Activated CD4-positive, alpha-beta T cell treated with anti-CD3 and anti-CD28 coated beads for 36 hours (primary cell): Measurements from ENCODE around the gene TGIF1. TPM values are rescaled to one million over a fixed set of nuclear protein-coding genes. Genes with fewer than 3 reads are reported as not detected.

Experiments used
- ATAC-seq: fragments of 200-7000 bp; cut with Tn5 transposase; one replicate; pipeline ENCODE4 v1.10.0; 2021; ENCODE audit warnings: mild to moderate bottlenecking, moderate library complexity
- CTCF ChIA-PET: fragments of 350-600 bp; sonication (Branson Sonifier 250); formaldehyde crosslinking; loops from one replicate; lab custom pipeline; 2021; ENCODE audit warnings: antibody characterized with exemption; lab: Charles Lee
- POLR2A ChIA-PET: fragments of 350-600 bp; sonication (Branson Sonifier 250); formaldehyde crosslinking; loops from one replicate; lab custom pipeline; 2021; ENCODE audit warnings: antibody characterized with exemption, inconsistent platforms; lab: Charles Lee
- DNase-seq: peaks from one replicate; pipeline ENCODE4 v3.0.0-alpha.2; 2020
- H3K27ac Mint-ChIP-seq: one replicate; pipeline ENCODE4 v1.8.0; 2021; ENCODE audit warnings: mixed read lengths
- H3K27me3 Mint-ChIP-seq: one replicate; pipeline ENCODE4 v1.8.0; 2021; ENCODE audit warnings: mixed read lengths
- H3K36me3 Mint-ChIP-seq: one replicate; pipeline ENCODE4 v1.8.0; 2021; ENCODE audit warnings: low read depth, mixed read lengths
- H3K4me1 Mint-ChIP-seq: one replicate; pipeline ENCODE4 v1.8.0; 2021; ENCODE audit warnings: mixed read lengths
- H3K4me3 Mint-ChIP-seq: one replicate; pipeline ENCODE4 v1.8.0; 2021; ENCODE audit warnings: mild to moderate bottlenecking, moderate library complexity, mixed read lengths
- H3K9me3 Mint-ChIP-seq: one replicate; pipeline ENCODE4 v1.8.0; 2021; ENCODE audit warnings: low read depth, mixed read lengths
- intact Hi-C, 2 experiments: fragments of 100-400 bp; cut with DNase I in 1 of 2; cut with micrococcal nuclease in 1 of 2; formaldehyde crosslinking; loops; one replicate each; pipeline versions ENCODE4 v1.14.2 to v1.15.1; 2022 to 2024; cut with DNase I, micrococcal nuclease
- total RNA-seq, 2 experiments: library from RNA; stranded (reverse); gene quantifications; one replicate each; pipeline ENCODE4 v1.2.3, GENCODE V29; 2021

The TGIF1 gene
- total RNA-seq, 2 experiments from 2014 or later: 42.7 to 46.3 TPM

DNA sequence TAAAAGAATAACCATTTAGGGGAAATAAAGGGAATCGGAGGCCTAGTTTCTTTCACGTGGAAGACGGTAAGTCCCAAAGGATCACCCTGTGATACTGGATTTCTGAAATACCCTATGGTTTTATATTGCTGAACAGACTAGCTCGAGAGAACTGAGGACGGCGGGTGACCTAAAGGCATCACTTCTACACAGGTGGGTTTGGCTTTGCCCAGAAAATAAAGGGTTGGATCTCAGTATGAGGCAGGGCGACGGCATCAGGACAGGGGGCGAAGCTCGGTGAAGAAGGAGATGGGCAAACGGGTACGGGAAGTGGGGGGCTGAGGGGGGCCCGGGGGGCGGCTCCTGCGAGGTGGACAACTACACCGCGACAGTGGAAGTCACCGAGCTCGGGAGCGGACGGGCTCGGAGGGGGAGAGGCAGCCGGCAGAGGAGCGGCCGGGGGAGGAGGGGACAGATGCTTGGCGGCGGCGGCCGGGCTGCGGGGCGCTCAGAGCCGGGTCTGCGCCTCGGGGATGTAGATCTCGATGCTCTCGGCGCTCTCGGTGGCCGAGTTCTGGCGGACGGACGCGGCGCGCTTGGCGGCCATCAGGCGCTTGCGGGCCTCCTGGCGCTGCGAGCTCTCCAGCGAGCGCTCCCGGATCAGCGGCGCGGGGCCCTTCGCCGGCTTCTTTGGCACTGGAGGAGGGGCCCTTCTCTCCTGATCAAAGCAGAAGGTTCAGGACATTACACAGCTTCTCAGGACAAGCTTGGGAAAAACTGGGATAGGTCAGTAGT, 48.9 kb downstream of the TGIF1 start:
- intact Hi-C loops: no loop called here
- DNase-seq (peak; percentile 43), ATAC-seq (peak; percentile 68)
- H3K4me1 Mint-ChIP-seq: peaks cover 23% of the 10 kb centered on the region
- CTCF ChIA-PET: interaction anchor here (0.7 to 1.2 kb wide), 3 partner anchors 25 to 201 kb away, joined by 3 read pairs; no protein-coding TSS in a partner anchor
- no peaks in the 10 kb centered on the region for H3K9me3 Mint-ChIP-seq
- no peaks in the 10 kb centered on the region for H3K36me3 Mint-ChIP-seq
- peak overlapping the region; percentile 46 for H3K4me3 Mint-ChIP-seq
- H3K27me3 Mint-ChIP-seq: peaks cover 32% of the 10 kb centered on the region
- POLR2A ChIA-PET: no interaction called here
- no peak overlapping the region for H3K27ac Mint-ChIP-seq

DNA sequence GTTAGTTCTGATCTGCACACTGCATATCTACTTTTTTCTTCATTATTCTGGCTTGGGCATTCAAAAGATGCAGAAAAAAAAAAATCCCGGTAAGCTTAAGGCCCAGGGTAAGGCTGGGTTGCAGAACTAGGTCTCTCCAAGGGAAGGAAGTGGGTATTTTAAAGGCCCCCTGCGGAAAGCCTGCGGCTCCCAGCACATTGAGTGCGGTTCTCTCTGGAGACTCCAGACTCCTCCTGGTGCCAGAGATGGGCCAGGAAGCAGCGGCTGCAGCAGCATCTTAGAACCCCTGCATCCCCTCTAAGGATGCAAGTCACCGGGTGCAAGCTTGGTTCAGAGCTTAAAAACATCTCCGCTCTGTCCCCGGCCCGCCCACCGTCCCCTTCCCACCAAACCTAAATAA, 49.5 kb downstream of the TGIF1 start:
- POLR2A ChIA-PET: interaction anchor here (0.6 kb wide), 2 partner anchors 10 to 47 kb away, joined by 3 read pairs; no protein-coding TSS in a partner anchor
- H3K9me3 Mint-ChIP-seq: no peaks in the 10 kb centered on the region
- peaks cover 23% of the 10 kb centered on the region for H3K4me1 Mint-ChIP-seq
- intact Hi-C loops: no loop called here
- CTCF ChIA-PET: interaction anchor here (0.7 kb wide), 2 partner anchors 86 to 202 kb away, joined by 3 read pairs; no protein-coding TSS in a partner anchor
- ATAC-seq (no peak), DNase-seq (no peak)
- peaks cover 32% of the 10 kb centered on the region for H3K27me3 Mint-ChIP-seq
- peak overlapping the region; percentile 46 for H3K4me3 Mint-ChIP-seq
- H3K27ac Mint-ChIP-seq: no peak overlapping the region
- H3K36me3 Mint-ChIP-seq: no peaks in the 10 kb centered on the region

- H3K27me3 Mint-ChIP-seq: peaks cover 29% of the 10 kb centered on the region
- peaks cover 23% of the 10 kb centered on the region for H3K4me1 Mint-ChIP-seq
- H3K9me3 Mint-ChIP-seq: no peaks in the 10 kb centered on the region
- CTCF ChIA-PET: no interaction called here
- no peak overlapping the region for H3K4me3 Mint-ChIP-seq
- intact Hi-C loops: no loop called here
- H3K36me3 Mint-ChIP-seq: no peaks in the 10 kb centered on the region
- DNase-seq: no peak
- POLR2A ChIA-PET: interaction anchor here (0.6 kb wide), 2 partner anchors 9 to 48 kb away, joined by 3 read pairs; no protein-coding TSS in a partner anchor
- no peak for ATAC-seq
- no peak overlapping the region for H3K27ac Mint-ChIP-seq
Measured at GRCh38 chr18:3500016-3500415, 50.0 kb downstream of the TGIF1 start.

GRCh38 chr18:3502650-3503049, 52.7 kb downstream of the TGIF1 start:
- ChIA-PET CTCF (no interaction called here), POLR2A (no interaction called here)
- Mint-ChIP-seq H3K27ac (no peak overlapping the region), H3K9me3 (no peaks in the 10 kb centered on the region), H3K36me3 (no peaks in the 10 kb centered on the region), H3K4me3 (no peak overlapping the region), H3K27me3 (peaks cover 25% of the 10 kb centered on the region), H3K4me1 (peaks cover 17% of the 10 kb centered on the region)
- DNase-seq (no peak), ATAC-seq (no peak)
- intact Hi-C loops: no loop called here

- intact Hi-C loops: no loop called here
- CTCF ChIA-PET: interaction anchor here (0.6 to 1.2 kb wide), 5 partner anchors 33 to 286 kb away, joined by 3 to 4 read pairs (median 4); no protein-coding TSS in a partner anchor
- Mint-ChIP-seq H3K9me3 (no peaks in the 10 kb centered on the region), H3K27me3 (peaks cover 10% of the 10 kb centered on the region), H3K4me3 (no peak overlapping the region), H3K36me3 (no peaks in the 10 kb centered on the region), H3K27ac (no peak overlapping the region), H3K4me1 (peaks cover 9% of the 10 kb centered on the region)
- POLR2A ChIA-PET: no interaction called here
- ATAC-seq (no peak), DNase-seq (no peak)
Measured at GRCh38 chr18:3504637-3505036, 54.7 kb downstream of the TGIF1 start.

- ChIA-PET POLR2A (interaction anchor here (0.5 kb wide), 1 partner anchor 9 kb away, joined by 3 read pairs; no protein-coding TSS in a partner anchor), CTCF (interaction anchor here (0.5 to 0.6 kb wide), 2 partner anchors 25 to 115 kb away, joined by 4 to 6 read pairs; no protein-coding TSS in a partner anchor)
- peaks cover 17% of the 10 kb centered on the region for H3K4me1 Mint-ChIP-seq
Measured at GRCh38 chr18:3508576-3509549, 58.9 kb downstream of the TGIF1 start.

More at GRCh38 chr18:3508576-3509549, 58.9 kb downstream of the TGIF1 start:
- no peaks in the 10 kb centered on the region for H3K36me3 Mint-ChIP-seq
- H3K4me3 Mint-ChIP-seq: no peak overlapping the region
- H3K27ac Mint-ChIP-seq: no peak overlapping the region
- no peaks in the 10 kb centered on the region for H3K9me3 Mint-ChIP-seq
- ATAC-seq (no peak), DNase-seq (no peak)
- intact Hi-C loops: no loop called here
- H3K27me3 Mint-ChIP-seq: no peaks in the 10 kb centered on the region

Other genes starting within 250 kb of the TGIF1 start
- under 1 TPM; 0.89 to 0.95 TPM for gene MYOM1, start 230.2 kb upstream of the TGIF1 start, total RNA-seq
- 100 to 1,000 TPM; 451 to 485 TPM for gene MYL12A, start 202.4 kb upstream of the TGIF1 start, total RNA-seq
- gene MYL12B, start 188.0 kb upstream of the TGIF1 start, total RNA-seq: 100 to 1,000 TPM; 282 to 301 TPM